GM18508 (cell line): Measurements from ENCODE around the gene ARHGEF40.

Experiments used
- ATAC-seq: cut with Tn5 transposase; IDR thresholded peaks from one replicate; pipeline ENCODE4 v1.9.1; 2021; ENCODE audit warnings: moderate number of reproducible peaks; ENCODE audit not compliant: insufficient read depth, unreplicated experiment

The ARHGEF40 gene

GRCh38 chr14:21078726-21079125 is 8.6 kb downstream of the ARHGEF40 start:
- ATAC-seq, result no peak

DNA sequence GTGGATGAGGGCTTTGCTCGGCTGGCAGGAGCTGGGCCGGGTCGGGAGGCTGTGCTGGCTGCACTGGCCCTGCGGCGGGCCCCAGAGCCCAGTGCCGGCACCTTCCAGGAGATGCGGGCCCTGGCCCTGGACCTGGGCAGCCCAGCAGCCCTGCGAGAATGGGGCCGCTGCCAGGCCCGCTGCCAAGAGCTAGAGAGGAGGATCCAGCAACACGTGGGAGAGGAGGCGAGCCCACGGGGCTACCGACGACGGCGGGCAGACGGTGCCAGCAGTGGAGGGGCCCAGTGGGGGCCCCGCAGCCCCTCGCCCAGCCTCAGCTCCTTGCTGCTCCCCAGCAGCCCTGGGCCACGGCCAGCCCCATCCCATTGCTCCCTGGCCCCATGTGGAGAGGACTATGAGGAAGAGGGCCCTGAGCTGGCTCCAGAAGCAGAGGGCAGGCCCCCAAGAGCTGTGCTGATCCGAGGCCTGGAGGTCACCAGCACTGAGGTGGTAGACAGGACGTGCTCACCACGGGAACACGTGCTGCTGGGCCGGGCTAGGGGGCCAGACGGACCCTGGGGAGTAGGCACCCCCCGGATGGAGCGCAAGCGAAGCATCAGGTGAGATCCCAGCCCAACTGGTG is 11.5 kb downstream of the ARHGEF40 start:
- no peak for ATAC-seq

DNA sequence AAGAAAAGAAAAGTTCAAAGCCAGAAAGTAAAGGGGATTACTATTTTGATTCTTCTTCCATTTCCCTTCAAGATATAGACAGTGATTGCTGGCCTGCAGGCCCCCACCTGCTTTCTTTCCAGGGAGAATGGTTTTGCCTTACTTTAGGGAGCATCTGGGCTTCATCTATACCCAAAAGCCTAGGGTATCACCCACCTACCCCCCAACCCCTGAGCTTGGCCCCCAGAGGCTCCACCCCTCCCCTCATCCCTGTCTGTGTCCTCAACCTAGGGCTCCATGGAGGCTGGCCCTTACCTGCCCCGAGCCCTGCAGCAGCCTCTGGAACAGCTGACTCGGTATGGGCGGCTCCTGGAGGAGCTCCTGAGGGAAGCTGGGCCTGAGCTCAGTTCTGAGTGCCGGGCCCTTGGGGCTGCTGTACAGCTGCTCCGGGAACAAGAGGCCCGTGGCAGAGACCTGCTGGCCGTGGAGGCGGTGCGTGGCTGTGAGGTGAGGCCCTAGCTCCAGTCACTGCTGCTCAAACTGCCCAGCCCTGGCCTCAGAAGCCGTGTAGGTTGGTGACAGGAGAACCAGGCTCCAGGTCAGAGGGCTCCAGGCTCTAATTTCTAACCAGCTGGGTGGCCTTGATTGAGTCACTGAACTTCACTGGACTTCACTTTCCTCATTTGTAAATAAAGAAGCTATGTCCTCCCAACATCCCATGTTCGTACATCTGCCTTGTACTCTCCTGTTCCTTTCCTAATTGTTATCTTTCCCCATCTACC is 13.6 kb downstream of the ARHGEF40 start:
- ATAC-seq, result no peak

- ATAC-seq, result no peak
Observed at GRCh38 chr14:21084396-21084795, 14.3 kb downstream of the ARHGEF40 start.

DNA sequence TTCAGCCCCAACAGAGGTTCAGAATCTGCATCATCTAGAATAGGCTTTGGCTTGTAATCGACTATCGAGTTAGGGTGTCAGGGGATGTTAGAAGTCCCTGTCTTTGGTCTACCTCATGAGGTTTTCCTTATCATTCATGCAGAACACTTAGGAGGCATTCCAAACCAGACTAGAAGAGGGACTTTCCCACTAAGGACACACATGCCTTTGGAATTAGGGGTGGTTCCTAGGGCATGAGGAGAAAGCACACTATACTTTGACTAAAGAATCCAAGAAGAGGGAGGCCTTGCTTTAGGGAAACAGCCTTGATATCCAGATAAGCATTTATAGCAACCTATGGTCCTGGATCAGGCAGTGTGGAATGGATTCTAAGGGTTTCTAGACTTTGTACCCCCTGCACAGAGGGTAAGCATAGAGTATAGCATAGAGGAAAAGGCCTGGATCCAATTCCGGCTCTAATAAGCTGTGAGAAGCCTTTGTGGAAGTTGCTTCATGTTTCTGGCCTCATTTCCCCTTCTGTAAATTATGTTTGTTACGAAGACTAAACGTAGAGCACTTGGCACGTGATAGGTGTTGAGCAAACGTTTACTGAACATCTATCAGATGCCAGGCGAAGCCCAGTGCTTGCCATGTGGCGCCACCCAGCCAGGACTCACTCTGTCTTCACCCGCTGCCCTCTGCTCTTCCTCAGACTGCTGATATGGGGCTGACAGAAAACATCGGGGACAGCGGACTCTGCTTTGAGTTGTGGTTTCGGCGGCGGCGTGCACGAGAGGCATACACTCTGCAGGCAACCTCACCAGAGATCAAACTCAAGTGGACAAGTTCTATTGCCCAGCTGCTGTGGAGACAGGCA is 15.1 kb downstream of the ARHGEF40 start:
- no peak for ATAC-seq

DNA sequence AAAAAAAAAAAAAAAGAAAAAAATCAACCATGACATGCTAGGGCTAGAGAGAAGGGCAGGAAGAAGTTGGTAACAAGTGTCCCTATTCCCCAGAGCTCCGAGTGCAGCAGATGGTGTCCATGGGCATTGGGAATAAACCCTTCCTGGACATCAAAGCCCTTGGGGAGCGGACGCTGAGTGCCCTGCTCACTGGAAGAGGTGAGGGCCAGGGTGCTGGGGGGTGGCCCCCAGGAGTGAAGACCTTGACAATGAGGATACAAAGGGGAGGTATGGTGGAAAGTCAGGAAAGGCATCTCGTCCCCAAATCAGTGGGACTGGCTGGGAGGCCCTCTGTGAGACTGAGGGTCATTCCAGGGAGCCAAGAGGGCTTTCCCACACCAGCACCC is 16.8 kb downstream of the ARHGEF40 start:
- ATAC-seq, result no peak

DNA sequence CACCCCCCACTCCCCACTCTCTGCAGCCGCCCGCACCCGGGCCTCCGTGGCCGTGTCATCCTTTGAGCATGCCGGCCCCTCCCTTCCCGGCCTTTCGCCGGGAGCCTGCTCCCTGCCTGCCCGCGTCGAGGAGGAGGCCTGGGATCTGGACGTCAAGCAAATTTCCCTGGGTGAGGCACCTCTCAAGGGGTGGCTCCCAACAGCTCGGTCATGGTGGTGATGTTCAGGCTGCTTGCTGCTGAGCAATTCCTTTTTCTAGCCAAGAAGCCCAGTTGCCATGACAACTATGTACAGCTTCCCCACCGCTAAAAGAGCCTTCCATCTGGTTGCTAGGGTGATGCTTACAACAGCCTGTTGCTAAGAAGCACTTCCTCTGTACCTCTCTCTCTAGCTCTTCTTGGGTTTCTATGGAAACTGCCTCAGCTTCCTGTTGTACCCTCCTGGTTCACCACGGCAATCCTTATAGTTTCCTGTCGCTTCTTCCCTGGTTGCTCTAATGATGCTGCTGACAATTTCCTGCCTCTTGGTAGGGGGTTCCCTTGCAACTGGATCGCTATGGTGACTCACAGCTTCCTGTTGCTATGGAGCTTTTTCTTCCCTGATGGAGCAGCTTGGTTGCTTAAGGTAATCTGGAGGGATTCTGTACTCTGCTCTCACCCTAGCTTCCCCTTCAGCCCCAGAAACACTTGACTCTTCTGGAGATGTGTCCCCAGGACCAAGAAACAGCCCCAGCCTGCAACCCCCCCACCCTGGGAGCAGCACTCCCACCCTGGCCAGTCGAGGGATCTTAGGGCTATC is 17.4 kb downstream of the ARHGEF40 start:
- no peak for ATAC-seq

GRCh38 chr14:21088687-21089086 is 18.6 kb downstream of the ARHGEF40 start:
- no peak for ATAC-seq

GRCh38 chr14:21089271-21089670 is 19.2 kb downstream of the ARHGEF40 start:
- ATAC-seq, result no peak

DNA sequence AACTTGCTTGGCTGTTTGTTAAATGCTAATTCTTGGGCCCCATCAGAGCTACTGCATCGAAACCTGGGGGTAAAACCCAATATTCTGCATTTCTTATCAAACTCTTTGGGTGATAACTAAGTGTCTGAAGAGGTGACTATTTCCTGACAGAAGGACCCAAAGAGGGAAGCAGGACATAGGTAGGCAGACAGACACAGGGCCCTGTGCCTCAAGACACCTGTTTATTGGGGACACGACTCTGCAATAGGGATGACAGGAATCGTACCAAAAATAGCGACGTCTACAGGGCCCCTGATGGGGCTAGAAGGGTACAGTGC is 19.7 kb downstream of the ARHGEF40 start:
- ATAC-seq, result no peak

DNA sequence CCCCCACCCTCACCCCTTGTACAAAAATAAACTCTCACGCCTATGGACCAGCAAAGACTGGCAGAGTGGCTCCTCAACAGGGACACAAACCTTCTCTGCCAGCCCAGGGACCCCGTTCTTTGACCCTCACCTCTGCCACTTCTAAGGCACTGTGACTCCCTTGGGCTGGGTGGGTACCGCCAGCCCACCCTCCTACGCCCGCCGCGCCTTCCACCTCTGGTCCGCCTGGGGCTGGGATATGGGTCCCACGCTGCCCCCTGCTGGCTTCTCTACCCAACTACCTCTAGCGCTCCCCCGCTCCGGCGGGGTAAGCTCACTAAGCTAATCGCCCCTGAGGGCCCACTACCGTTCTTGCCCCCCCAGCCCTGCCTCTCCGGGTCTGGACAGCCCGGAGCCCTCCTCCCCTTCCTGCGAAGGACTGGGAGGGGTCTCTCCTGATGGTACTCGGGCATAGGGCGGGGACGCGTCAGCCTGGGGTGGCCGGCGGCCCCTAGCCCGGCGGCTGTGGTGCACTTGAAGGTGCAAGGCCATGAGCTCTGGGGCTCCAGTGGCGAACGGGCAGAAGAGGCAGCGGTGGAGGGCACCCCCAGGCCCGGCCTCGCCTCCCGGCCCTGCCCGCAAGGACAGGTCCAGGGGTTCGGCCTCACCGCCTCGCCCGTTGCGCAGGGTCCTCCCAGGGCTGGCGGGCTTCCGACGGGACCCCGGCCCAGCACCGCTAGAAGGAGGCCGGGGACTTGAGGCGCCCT is 20.3 kb downstream of the ARHGEF40 start:
- ATAC-seq, result no peak

DNA sequence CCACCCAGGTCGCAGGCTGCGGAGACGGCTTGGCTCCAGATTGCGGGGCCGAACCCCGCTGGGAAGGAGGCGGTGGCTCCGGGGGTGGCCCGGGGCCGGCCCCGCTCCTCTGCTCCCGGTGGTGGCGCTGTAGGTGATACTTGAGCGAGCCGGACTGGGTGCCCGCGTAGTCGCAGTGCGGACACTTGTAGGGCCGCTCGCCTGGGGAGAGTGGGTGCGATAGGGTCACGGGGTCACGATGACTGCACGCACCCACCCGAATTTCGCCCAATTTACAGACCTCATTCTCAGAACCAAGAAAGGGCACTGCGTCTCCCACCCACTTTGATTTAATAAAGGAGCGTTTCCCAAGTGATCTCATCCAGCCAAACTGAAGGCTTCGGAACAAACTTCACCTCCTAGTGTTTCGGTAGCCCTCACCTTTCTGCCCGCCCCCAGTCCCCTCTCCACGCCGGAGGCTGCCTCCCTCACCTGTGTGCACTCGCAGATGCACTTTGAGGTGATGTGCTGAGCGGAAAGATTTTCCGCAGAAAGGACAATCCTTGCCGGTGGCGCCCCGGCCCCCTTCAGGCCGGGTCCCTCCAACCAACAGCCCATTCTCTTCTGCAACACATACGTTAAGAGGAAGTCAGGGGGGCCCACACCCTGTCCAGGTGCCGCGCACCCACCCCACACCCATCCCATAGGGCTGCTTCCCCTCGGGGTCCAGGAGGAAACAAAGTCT is 21.0 kb downstream of the ARHGEF40 start:
- no peak for ATAC-seq

- no peak for ATAC-seq
Observed at GRCh38 chr14:21091821-21092272, 21.7 kb downstream of the ARHGEF40 start.

DNA sequence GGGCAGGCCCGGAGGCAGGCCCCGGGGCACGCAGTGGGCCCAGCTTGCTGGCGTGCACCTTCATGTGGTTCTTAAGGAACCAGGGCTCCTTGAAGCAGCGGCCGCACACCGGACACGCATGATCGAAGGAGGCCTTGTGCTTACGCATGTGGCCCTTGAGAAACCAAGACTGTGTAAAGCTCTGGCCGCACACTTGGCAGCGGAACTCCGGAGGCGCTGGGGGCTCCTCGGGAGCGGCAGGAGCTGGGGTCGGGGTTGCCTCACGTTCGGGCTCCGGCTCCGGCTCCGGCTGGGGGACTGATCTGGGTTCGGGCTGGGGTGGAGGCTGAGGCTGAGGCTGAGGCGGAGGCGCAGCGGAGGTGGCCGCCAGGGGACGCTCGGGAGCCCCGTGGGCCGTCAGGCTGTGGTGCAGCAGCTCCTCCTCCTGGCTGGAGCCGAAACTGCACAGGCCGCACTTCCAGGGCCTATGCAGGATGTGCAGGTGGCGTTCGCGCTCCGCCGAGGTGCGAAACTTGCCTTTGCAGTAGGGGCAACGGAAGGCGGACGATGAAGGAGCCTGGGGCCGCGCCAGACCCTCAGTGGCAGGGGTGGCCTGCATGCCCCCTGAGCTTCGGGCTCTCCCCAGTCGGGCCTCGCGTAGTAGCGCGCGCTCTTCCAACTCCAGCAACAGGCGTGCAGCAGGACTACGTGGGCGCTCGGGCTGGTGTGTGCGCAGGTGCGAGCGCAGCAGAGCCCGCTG is 22.3 kb downstream of the ARHGEF40 start:
- ATAC-seq, result no peak

DNA sequence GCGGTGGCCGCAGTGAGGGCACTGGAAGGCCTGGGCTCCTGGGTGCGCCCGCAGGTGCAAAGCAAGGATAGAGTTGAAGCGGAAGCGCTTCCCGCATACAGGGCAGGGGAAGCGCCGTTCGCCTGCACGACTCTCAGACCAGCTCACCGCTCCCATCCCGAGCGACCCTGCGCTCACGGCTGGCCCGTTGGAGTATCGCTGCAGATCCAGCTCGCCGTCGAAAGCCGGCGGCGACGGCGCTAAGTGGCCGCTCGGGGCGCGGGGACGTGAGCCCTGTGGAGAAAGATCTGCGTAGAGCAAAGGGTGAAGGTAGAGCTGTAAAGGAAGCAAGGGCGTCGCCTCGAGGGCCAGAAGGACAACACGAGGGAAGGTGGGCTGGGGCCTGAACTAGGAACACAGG is 22.9 kb downstream of the ARHGEF40 start:
- ATAC-seq, result no peak

DNA sequence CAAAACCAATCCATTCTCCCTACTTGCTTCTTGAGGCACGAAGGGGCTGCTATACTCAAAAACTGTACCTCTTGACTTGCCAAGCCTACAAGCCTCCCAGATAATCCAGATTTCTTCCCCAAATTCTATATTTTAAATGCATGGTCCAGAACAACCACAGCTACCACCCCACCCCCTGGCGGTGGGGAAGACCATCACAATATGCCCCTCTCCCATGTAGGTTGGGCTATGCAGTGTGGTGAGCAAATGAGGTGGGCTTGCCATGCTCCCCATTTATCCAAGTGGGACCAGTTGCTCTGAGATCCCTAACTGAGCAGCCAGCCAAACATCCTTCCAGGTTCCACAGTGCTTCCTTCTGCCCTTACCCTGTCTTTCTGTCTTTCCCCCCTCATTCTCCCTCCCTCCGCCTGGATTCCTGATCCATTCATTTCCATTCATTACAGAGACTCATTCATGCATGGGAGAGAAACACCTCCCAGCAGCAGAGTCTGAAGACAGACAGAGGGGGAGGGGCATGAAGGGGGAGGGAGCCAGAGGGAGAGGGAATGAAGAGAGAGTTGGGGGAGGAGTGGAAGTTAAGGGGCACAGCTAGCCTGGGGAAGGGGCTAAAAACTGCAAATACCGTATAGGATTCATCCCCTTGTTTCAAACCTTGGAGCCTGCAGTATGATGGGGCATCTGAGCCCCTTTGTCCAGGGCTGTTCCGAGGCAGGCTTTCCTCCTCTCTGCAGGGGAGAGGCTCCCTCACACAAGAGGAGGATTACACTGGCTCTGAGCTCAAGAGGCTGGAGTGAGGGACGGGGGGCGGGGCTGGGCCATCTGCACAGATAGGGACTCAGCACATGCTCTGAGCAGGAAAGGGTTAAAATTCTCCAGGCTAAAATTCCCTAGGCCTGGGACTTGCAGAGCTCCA is 23.9 kb downstream of the ARHGEF40 start:
- ATAC-seq, result no peak

DNA sequence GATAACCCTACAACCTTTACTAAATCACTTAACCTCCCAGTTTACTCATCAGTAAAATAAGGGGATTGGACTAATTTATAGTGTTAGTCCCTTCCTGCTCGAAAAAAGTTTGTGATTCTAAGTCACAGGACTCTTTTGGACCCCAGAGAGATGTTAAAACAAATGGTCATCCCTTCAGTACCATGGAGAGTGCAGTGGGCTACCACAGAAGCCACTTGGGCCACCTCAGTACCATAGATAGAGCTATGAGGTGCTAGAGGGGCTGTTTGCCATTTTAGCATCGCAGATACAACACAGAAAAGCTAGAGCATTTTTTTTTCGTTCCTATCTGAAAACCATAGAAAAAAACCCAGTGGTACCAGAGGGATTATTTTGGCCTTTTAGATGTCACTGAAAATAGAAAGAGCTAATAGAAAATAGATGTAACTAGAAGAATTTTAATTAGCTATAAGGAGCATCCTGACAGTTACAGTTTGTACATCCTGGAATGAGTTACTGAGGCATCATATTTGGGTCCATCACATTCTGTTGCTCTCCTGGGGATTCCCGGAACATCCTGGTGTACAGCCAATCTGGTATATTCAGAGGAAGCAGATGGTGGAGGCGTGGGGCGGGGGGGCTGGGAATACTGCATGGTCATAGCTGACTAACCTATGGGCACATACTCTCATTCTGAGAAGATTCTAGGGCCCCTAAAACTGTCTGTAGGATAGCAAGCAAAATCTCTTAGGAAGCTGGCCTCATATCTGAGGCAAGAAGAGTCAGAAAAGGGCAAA is 25.5 kb downstream of the ARHGEF40 start:
- no peak for ATAC-seq
